Myocyte (in vitro differentiated cells): Measurements from ENCODE around the gene CABLES1. TPM values are rescaled to one million over a fixed set of nuclear protein-coding genes. Genes with fewer than 3 reads are reported as not detected.
A peak's percentile ranks its signal among the peaks of the same experiment; 100 is the strongest.

ENCODE experiments used
- DNase-seq: peaks from one replicate; pipeline ENCODE4 v3.0.0-alpha.2; 2012; ENCODE audit warnings: low read depth
- total RNA-seq: library from RNA; depleted of rRNA; stranded (reverse); fragments of >200 nt; gene quantifications from 2 replicates; pipeline ENCODE4 v1.2.3, GENCODE V29; 2014

Gene CABLES1
- total RNA-seq, 1 donor from 2014 or later, result 8.2 TPM

DNA sequence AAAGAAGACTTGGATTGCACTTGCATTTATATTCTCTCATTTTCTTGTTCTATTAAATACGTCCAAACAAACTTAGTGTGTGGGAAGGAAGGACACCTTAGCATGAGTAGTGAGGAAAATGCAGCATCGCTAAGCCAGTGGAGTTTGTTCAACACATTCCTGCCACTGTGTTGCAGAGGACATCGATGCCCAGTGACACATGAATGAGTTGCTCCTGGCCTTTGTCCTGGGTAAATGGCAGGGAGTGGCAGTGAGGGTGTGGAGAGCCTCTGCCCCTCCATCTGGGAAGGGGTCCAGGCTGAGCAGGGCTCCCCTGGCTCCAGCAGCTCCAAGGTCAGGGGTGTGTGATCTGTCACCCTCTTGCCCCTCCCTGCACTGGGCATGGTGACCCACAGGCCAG, 75.9 kb downstream of the CABLES1 start:
- DNase-seq, result no peak

- DNase-seq, result peak; percentile 59
Measured at GRCh38 chr18:23212161-23212560, 76.9 kb downstream of the CABLES1 start.

DNA sequence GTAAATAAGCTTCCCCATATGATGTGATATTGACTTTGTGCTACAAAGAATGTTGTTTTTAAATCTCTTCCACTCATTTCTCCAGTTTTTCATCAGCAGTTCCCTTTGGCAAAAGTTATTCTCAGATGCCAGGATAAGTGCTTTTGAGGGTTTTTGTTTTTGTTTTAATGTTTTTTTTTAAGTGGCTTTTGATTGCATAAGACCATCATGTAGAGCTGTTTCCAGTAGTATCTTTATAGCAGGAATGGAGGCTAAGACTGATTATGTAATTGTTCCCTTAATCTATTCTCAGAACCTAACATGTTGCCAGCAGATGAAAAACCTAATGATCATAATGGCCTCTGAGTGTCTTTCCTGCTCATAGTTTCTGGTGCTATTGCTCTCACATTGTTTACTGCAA, 77.9 kb downstream of the CABLES1 start:
- peak; percentile 9 for DNase-seq

DNA sequence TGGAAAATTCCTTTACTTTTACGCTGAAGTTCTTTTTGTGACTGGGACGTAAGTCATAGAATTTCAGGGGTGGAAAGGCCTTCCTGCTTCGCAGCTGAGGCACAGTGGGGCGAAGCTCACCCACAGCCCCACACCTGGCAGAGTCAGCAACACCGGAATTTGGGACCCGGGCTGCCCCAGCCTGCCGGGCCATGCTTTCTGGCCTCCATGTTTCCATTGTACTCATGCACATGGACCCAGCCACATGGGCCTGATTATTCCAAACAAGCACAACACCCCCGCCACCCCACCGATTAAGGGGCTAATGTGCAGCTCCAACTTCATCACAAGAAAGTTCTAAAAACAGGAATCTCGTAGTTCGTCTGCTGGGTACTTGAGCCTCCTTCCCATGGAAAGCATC, 82.5 kb downstream of the CABLES1 start:
- DNase-seq, result no peak

- DNase-seq, result no peak
Measured at GRCh38 chr18:23220355-23220754, 85.1 kb downstream of the CABLES1 start.

GRCh38 chr18:23223641-23224040, 88.4 kb downstream of the CABLES1 start:
- DNase-seq, result no peak

- peak; percentile 88 for DNase-seq
Measured at GRCh38 chr18:23225503-23225902, 90.2 kb downstream of the CABLES1 start.

DNA sequence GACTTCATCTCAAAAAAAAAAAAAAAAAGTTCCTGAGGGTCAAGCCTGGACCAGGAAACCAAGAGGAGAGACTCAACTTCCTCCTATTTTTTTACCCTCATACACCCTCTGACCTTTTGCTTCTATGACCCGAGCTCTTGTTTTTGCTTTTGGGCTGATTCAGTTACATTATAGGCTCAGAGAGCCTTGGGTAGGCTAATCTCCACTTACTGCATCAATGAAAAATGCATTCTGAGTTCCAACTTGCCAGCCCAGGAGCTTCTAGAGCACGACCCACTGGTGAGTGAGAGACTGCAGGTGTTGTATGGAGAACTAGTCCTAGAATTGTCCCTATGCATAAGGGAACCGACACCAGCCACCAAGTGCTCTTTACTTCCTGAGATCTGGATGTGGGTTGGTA, 91.1 kb downstream of the CABLES1 start:
- DNase-seq, result no peak

DNA sequence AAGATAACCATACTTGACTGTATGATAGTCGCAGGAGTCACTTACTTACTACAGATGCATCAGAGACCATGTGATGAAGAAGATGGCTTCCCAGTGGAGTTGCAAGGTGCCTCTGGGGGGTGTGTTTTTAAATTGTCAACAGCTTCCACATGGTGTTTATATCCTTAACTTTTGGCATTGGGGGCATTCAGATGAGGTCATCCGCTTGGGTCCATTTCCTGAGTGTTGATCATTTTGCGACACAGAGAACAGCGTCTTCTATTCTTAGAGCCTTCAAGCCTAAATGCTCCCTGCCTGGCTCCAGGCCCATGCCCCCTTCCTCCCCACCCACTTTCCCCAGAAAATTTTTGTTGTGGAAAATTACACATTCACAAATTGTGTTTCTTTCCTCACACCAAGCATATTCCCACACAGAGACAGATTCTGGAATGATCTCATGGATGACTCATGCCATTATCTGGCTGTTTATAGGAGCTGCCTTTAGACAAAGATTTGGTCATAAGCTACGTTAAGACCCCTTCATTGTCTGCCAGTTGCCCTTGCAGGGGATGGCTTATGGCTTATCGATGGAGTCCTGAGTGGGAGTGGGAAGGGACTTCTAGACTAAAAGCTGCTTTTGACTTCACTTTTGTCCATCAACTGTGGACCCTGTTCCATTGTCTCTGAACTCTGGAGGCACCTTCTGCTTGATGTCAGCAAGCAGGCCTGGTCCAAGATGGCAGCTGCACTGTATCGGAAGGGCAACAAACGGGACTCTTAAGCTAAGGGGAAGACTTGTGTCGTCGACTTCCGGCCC, 91.8 kb downstream of the CABLES1 start:
- DNase-seq, result peak; percentile 64

DNA sequence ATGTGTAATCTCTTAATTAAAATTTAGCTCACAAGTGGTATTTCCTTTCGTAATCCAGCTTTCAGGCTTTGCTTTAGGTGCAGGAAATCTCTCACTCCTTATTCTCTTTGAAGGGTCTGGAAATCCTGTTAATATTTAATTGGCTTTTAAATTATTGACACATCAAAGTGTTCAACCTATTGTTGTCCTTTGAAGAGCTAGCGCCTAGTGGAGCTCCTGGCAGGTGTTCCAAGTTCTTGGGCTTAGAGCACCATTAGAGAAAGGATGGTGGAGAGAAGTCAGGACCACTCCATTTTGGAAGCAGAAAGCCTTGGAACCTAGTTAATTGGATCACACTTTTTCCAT, 92.4 kb downstream of the CABLES1 start:
- DNase-seq, result no peak

DNA sequence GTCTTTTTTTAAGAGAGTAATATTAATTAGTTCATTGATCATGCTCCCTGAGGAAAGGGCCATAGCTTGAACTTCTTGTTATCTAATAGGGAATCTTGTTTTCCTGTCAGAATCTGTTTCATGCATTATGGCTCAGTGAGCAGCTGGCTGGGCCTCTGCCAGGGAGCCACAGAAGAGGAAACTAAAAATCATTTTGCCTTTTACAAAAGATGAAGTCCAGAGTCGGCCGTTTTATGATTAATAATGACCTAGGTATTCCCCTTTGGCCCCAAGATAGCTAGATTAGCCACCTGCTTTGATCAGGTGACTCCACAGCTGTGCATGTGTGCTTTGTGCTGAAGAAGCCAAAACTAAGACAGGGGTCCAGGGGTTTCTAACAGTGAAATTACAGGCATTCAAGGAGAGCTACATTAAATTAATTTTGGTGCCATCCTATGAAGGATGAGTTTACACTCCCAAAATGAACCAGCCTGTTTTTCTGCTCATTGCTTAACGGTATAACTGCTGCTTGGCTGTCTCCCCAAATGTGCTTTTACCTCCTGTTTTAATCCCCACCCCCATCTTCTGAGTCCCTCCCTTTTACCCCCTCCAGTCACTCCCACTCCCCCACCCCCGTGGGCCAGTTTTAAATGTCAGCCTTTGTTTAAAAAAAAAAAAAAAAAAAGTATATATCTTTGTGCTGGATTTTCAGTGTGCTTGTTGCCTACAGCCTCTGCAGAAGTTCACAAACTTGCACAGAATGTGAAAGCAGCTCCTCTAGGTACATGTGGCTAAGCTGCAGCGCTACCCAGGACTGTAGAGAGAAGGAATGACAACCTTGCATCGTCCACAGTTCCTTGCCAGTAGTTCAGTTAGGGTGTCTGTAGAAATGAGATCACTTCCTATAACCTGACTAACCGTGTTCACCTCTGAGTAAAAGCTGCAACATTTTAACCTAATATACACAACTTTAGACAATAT, 93.1 kb downstream of the CABLES1 start:
- peak; percentile 52 for DNase-seq

- peak; percentile 41 for DNase-seq
Measured at GRCh38 chr18:23229472-23229871, 94.2 kb downstream of the CABLES1 start.

DNA sequence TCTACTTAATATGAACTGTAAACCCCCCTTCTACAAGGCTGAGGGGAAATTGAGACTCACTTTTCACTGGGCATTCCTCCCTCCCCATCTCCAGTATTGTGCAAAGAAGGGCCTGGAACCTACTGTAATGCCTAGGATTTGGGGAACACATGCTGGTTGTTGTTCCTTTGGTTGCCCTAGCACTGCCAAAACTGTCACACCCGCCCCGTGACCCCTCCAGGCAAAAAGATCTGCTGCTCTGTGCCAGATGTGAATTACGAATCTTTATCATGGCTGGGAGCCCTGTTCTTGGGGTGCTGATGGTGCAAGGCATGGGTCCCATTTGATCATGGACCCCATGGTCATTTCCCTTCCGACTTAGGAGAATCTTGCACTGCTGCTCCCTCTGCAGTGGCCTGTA, 95.4 kb downstream of the CABLES1 start:
- DNase-seq, result no peak

DNA sequence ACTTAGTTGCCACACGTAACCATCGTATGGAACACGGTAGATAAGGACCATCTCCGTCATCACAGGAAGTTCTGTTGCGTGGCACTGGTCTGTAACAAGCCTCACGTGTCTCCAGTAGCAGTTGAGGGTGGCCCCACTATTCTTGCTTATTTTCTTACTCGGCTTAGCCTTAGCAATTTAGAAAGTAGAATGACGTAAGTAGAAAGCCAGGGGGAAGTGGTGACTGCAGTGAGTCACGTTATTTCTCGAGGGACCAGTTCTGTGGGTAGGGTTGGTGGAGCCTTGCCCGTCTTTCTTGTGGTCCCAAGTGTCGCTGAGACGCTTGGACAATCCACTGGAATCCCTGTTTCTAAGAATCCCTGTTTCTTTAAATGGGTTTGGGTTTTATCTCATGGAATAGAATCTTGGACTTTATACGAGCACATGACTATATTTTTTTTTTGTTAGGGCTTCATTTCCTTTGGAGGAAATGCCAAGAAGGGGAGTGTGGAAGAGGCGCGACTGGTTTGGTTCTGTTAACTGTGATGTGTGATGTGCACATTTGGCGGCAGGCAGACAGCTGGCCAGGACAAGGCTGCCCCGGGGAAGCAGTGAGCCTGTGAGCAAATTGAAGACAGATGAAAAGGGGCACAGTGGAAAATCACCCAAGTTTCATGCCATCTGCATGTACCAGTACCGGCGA, 96.2 kb downstream of the CABLES1 start:
- peak; percentile 96 for DNase-seq

DNA sequence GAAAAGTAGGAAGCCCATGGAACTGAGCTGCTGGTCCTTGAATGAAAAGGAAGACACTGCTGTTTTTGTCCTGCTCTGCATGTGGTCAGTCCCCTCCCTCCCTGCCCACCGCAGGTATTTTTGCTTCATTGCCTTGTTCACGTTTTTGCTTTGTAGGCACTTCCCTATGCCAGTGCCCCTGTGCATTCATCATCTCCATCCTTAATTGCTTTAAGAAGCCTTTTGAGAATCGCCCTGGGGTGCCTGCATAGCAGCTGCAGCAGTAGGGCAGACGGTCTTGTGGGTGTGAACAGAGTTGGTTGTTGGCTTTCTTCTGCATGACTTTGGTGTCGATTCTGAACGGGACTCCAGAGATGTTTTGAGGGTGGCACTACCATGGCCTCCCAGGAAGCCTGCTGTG, 97.0 kb downstream of the CABLES1 start:
- peak; percentile 45 for DNase-seq

DNA sequence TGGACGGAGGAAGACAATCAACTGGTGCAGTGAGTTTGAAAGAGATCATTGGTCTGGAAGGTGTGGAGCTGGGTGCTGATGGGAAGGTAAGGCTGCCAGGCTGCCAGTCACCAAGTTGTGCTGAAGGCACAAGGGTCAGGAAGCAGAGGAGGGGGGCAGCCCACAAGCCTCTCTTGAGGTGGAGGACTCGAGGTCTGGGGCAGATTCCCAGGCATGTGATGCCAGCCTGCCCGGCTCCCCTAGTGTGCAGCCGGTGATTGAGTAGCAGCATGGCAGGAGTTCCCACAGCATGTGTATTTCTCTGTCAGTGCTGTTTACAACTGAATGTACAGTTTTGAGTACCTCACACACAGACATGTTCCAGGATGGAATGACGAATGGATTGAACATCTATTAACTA, 99.3 kb downstream of the CABLES1 start:
- DNase-seq, result no peak

DNA sequence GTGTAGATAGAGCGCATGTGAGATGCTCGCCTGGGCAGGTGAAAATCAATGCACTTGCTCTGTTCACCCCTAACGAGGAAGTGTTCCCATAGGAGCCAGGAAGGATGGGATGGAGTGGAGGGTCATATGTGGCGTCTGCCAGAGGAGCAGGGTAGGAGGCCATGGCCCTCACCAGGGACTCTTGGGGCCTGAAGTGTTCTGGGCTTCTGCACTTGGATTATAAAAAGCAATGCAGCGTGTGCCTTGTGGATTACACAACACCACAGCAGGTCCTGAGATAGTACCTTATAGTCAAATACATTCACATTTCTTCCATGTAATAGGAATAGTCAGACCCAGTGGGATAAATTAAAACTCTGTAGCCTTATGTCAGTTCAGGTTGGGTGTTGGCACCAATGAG, 100.1 kb downstream of the CABLES1 start:
- no peak for DNase-seq

DNA sequence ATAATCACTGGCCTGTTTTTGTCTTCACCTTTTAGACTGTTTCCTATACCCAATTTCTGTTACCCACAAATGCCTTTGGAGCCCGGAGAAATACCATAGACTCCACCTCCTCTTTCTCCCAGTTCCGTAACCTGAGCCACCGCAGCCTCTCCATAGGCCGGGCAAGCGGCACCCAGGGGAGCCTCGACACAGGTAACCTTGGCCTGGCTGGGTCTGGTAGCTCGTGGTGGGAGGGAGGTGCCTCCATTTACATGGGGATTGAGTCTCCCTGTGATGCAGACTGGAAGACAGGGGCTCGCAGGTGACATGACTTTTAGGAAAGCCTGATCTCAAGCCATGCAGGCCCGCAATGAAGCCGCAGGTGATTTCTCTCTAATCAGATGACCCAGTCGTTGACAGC, 100.6 kb downstream of the CABLES1 start:
- DNase-seq, result no peak

DNA sequence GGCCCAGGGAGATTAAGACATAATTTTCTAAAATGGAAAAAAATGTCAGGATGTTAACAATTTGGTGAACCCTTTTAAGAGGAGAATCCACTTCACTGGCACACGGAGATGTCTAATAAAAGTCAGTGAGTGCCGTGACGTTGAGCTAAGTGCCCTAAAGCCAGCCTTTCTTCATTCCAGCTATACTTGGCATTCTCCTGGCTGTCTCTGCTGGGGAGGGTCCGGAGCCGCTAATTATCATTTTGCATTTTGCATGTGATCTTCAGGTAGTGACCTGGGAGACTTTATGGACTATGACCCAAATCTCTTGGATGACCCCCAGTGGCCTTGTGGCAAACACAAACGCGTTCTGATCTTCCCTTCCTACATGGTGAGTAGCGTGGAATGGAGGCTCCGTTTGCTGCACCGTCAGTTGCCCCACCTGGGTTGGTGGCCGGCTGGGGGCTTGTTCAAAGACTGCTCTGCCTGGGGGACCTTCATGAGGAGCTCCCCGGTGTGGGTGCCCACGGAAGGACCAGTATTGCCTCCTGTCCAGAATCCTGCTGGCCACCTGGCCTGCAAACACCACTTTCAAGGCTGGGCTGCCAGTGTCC, 101.7 kb downstream of the CABLES1 start:
- no peak for DNase-seq

- peak; percentile 67 for DNase-seq
Measured at GRCh38 chr18:23237524-23238151, 102.4 kb downstream of the CABLES1 start.

DNA sequence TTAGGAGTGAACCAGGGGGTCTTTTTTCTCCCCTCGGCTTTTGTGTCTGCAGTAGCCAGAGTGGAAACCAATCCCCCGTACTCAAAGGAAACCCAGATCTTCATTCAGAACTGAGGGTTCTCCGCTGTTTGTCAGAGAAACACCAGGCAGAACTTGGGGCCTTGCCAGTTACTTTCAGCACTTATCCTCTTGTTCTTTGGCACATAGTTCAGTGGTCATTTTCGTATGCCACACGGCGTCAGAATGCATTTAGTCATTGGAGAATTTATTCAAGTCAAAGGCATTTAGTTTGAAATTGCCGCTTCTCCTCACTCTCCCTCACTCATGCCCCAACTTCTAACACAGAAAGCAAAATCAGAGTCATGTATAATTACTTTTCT, 102.9 kb downstream of the CABLES1 start:
- peak; percentile 87 for DNase-seq
